Heart left ventricle (tissue), 13 donors: Measurements from ENCODE around the gene NSG2.

Experiments
- CTCF ChIP-seq, 12 donors: fragments of 200-600 bp; sonication (generic) in 4 of 12; IDR thresholded peaks; one replicate each; pipeline versions ENCODE4 v1.5.0 to v1.8.0; 2018 to 2022; ENCODE audit warnings: antibody characterized with exemption in 12 of 12, mild to moderate bottlenecking in 5 of 12
- POLR2A ChIP-seq, 2 donors: fragments of 450-650 bp; IDR thresholded peaks; one replicate each; pipeline ENCODE4 v1.6.1; 2017; ENCODE audit warnings: antibody characterized with exemption in 2 of 2, mild to moderate bottlenecking in 2 of 2, moderate library complexity in 2 of 2
- donor health status: ischemic (EF 13 %, LVEDD 7.1; RV severe dilation, severe dysfunction).
- donor health status: DM: no; HTN: yes; CAD: no.
- donor health status: DM: no; HTN: no; CAD: no.
- donor health status: ischemic (EF 25% LVEDD 6.9; RV normal size, moderate dysfunction).
- donor health status: ischemic (EF 25% LVEDD 5.7; RV mildly dilated, moderate dysfunction).
- donor health status: ischemic (EF 35%, LVEDD 5.7; RV mildly dilated, moderate dysfunction).
- donor health status: nonischemic (EF 11% LVEDD 7.7; RV severe dilation, severe dysfunction).
- donor health status: DM: yes; HTN: yes; CAD: no.
- donor health status: PGD.
- donor health status: ischemic (EF 29% LVEDD 5.4; RV normal size, mild dysfunction).
- donor health status: nonischemic (EF 23%, LVEDD 6.1; RV moderate dilation, normal function).

- TF ChIP-seq CTCF (IDR thresholded peaks at IDR 0.05) (no peak), POLR2A (IDR thresholded peaks at IDR 0.05) (no peak)
These were observed 74.0 kb downstream of the NSG2 start for GRCh38 chr5:174119468-174119881.
